GM12891 (cell line): ENCODE data around the gene TXNL4A.

Source experiments
- DNase-seq: peaks from one replicate; pipeline ENCODE4 v3.0.0; 2011; ENCODE audit warnings: low spot score; ENCODE audit not compliant: insufficient read length
- FAIRE-seq: peaks from 2 replicates; lab custom pipeline; 2011; peaks lifted over from hg19 to GRCh38; lab: Jason Lieb, UNC
- PAX5 ChIP-seq: IDR thresholded peaks from 2 replicates; pipeline ENCODE4 v1.6.1; 2011; ENCODE audit warnings: low read length, moderate library complexity, mild to moderate bottlenecking; ENCODE audit not compliant: insufficient read depth, severe bottlenecking
- POLR2A ChIP-seq: IDR thresholded peaks from 2 replicates; pipeline ENCODE4 v1.6.1; 2011; ENCODE audit warnings: low read depth, low read length, control low read depth
- POLR2AphosphoS5 ChIP-seq: IDR thresholded peaks from 2 replicates; pipeline ENCODE4 v1.6.1; 2011; ENCODE audit warnings: low read depth, low read length, control low read depth
- POU2F2 ChIP-seq: IDR thresholded peaks from 2 replicates; pipeline ENCODE4 v1.6.1; 2011; ENCODE audit warnings: low read depth, mild to moderate bottlenecking, control low read depth, low read length, moderate library complexity
- SPI1 ChIP-seq: IDR thresholded peaks from 2 replicates; pipeline ENCODE4 v1.6.1; 2011; ENCODE audit warnings: low read depth, low read length, control low read depth
- TAF1 ChIP-seq: IDR thresholded peaks from 2 replicates; pipeline ENCODE4 v1.6.1; 2011; ENCODE audit warnings: low read depth, low read length, control low read depth

The TXNL4A gene

DNA sequence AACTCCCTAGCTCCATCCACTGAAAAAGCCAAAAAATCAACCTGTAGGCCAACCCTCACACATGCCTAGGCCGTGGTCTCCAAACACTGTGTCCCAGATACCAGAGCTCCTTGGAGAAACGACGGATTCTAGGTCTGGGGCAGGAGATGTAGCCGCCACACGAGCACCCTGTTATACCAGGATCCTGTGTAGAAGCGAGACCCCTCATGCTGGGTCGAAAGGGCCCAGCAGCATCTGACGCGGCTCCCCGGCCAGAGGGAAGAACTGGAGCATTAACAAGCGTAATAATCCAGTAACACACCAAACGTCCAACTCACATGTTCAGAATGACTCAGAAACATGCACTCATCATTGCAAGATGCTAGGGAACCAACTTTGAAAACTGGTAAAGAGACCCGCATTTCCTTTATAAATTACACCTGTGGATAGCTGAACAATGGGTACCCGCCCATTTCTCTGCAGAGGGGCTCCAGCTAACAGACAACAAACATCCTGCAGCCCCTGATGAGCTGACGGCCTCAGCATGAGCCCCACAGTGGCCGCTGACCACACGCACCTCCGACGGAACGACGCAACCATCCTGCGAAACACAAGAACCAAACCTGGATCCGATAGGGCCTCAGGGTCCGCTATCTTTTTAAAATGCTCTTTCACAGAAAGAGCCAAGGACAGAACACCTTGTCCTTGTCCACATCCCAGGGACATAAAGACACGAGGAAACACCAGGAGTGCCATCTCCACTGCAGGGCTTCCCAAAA lies 51.1 kb downstream of the TXNL4A start:
- TF ChIP-seq POLR2A (no peak), PAX5 (no peak), SPI1 (no peak), TAF1 (no peak), POU2F2 (no peak), POLR2AphosphoS5 (no peak)
- FAIRE-seq: no peak

DNA sequence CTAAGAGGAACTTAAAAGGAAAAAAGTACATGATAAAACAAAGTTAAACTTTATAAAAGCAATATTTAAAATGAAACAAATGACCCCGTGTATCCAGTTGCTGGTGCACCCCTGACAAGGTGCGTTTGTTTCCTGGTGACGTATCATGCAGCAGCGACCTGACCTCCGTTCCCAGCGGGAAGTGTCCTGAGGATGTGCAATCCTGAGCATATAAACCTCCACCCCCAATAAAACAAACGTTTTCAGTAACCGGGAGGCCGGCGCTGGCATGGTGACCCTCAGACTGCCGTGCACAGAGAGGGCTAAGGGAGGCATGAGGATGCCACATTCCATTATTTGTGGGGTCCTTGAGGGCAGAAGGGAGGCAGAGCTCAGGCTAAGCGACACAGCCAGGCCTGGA lies 51.7 kb downstream of the TXNL4A start:
- no peak for TF ChIP-seq SPI1
- TF ChIP-seq PAX5: no peak
- no peak for TF ChIP-seq POLR2AphosphoS5
- no peak for TF ChIP-seq TAF1
- TF ChIP-seq POLR2A: no peak
- no peak for TF ChIP-seq POU2F2
- FAIRE-seq: no peak
- DNase-seq: no peak

More for the DNA sequence above, 51.1 kb downstream of the TXNL4A start:
- DNase-seq: no peak

DNA sequence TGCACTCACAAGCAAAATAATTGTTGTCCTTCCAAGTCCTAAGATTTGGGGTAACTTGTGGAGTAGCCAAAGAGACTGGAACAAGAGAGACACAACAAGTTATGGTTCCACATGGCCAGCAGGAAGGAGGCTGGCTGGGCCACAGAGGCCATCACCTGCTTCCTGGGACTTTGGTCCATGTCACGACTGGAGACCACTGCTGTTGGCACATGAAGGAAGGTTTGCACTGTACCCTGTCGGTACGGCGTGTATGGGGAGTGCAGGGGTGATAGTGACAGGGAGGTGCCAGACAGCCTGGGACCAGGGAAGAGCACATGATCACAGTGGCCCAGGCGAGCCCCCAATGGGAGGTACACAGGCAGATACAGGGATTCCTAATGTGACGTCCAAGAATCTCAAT lies 52.4 kb downstream of the TXNL4A start:
- DNase-seq (no peak), FAIRE-seq (no peak)
- no peak for TF ChIP-seq POLR2AphosphoS5
- TF ChIP-seq POLR2A: no peak
- TF ChIP-seq SPI1: no peak
- TF ChIP-seq TAF1: no peak
- no peak for TF ChIP-seq PAX5
- TF ChIP-seq POU2F2: no peak

DNA sequence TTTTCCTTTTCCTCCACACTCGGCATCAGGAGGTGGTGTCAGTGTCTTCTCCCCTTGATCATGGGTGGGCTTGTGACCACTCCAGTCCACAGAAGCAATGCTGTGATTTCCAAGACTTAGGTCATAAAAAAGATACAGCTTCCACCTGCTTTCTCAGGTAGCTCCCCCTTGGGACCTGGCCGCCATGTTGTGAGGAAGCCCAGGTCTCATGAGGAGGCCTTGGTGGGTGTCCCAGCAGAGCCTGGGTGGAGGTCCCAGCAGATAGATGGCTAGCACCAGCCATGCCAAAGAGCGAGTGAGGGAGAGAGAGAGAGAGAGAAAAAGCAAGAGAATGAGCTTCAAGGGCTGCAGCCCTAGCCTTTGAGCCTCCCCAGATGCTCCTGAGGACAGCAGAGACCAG lies 52.9 kb downstream of the TXNL4A start:
- FAIRE-seq: no peak
- DNase-seq: no peak
- TF ChIP-seq POU2F2 (no peak), TAF1 (no peak), SPI1 (no peak), PAX5 (no peak)

DNA sequence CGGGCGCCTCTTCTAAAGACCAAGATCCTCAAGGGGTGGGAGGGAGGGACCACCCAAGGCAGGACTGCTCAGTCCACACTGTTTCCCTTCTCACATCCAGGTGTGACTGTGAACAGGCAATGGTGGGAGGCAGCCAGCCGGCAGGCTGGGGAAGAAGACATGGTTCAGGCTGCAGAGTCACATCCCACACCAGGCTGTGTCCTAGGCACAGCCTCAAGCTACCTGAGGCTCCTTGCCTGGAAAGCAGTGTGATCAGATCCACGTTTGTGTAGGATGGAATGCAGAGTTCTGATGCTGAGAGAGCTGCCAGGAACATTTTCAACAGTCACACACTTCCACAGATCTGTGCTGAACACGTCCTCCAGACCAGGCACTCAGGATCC lies 53.3 kb downstream of the TXNL4A start:
- no peak for FAIRE-seq
- TF ChIP-seq PAX5: no peak
- no peak for TF ChIP-seq POU2F2
- no peak for TF ChIP-seq SPI1
- TF ChIP-seq TAF1: no peak
- TF ChIP-seq POLR2AphosphoS5: no peak
- TF ChIP-seq POLR2A: no peak

DNA sequence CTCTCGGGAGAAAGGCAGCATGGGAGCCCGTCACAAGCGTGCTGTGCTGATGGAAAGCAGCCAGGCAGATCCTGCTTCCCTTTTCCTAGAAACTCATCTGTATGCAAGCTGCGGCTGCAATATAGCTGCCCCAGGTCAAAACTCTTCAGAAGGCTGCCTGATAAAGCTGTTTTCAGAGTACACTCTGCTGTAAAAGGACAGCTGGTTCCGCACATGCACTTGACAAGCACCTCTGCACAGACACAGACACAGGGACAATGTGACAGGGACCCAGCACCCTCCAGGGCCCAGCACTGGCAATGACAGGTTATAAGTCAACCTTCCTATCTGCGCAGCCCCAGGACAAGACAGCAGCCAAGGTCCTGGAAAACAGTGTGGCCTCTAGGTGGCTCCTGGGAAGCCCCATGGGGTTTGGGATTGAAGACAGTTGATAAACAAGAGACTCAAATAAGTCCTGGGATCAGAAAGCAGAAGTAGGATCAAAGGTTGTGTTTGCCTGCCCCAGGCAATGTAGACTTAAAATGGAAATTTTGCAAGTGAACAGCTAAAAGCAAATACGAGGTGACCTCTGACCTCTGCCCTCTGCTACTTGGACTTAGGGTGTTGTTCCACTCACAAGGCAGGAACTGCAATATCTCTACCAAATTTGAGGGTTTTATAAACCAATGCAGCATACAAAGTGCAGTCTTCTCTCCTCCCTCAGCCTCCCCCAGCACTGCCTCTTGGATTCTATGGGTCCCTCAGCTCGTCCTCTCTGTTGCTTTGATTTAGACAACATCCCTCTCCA lies 53.9 kb downstream of the TXNL4A start:
- no peak for TF ChIP-seq POLR2A
- no peak for TF ChIP-seq POLR2AphosphoS5
- no peak for TF ChIP-seq SPI1
- TF ChIP-seq TAF1: no peak
- no peak for TF ChIP-seq POU2F2
- TF ChIP-seq PAX5: no peak
- DNase-seq (no peak), FAIRE-seq (no peak)

More for the DNA sequence above, 53.3 kb downstream of the TXNL4A start:
- DNase-seq: no peak

DNA sequence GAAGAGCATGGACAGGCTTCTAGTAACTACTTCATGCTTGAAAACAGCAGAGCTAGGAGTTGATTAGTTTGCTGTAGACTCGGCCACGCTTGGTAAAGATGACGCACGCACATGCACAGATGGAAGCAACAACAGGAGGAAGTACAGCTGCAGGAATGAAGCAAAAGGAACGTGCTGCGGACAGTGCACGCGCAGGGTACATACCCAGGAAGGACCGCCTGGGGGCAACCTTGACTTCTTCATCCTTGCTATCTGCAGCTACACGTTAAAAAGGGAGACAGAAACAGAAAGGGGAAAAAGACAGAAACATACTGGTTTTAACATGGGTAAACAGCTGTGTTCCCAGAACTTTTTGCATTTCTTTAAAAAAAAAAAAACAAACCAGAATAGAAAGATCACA lies 54.6 kb downstream of the TXNL4A start:
- TF ChIP-seq TAF1: no peak
- no peak for TF ChIP-seq POLR2AphosphoS5
- no peak for TF ChIP-seq PAX5
- TF ChIP-seq POLR2A: no peak
- no peak for TF ChIP-seq POU2F2
- no peak for TF ChIP-seq SPI1
- DNase-seq (no peak), FAIRE-seq (no peak)

DNA sequence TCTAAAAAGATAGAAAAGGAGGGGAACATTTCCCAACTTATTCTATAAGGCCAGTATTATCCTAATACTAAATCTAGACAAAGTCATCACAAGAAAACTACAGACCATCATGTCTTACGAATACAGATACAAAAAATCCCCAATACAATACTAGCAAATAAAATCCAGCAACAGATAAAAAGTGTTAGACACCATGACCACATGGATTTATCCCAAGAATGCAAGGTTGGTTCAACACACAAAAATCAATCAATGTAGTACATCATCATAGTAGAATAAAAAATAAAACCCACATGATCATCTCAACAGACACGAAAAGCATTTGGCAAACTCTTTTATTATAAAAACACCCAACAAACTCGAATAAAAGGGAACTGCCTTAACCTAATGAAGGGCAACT lies 55.5 kb downstream of the TXNL4A start:
- no peak for DNase-seq
- no peak for TF ChIP-seq TAF1
- no peak for TF ChIP-seq POLR2AphosphoS5
- TF ChIP-seq SPI1: no peak
- TF ChIP-seq PAX5: no peak
- TF ChIP-seq POU2F2: no peak
- TF ChIP-seq POLR2A: no peak
- no peak for FAIRE-seq

DNA sequence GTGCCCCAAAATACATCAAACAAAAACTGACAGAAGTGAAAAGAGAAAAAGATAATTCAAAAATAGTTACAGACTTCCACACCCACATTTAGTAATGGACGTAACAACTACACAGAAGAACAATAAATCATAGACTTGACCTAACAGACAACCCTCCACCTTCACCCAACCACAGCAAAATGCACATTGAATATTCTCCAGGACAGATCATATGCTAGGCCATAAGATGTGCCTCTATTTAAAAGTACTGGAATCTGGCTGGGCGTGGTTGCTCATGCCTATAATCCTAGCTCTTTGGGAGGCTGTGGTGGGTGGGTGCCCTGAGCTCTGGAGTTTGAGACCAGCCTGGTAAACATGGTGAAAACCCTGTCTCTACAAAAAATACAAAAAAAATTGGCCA lies 56.9 kb downstream of the TXNL4A start:
- DNase-seq (no peak), FAIRE-seq (no peak)
- TF ChIP-seq SPI1 (no peak), POU2F2 (no peak), TAF1 (no peak), PAX5 (no peak), POLR2A (no peak), POLR2AphosphoS5 (no peak)
